Activated naive CD4-positive, alpha-beta T cell treated with anti-CD3 and anti-CD28 coated beads, Interleukin-2, amount 50 U/mL, for 24 hours (primary cell): ENCODE data around the gene ENOSF1.
"Not testable (repeated sequence)": the region's sequence is repeated elsewhere in the genome, so short reads cannot be mapped to it uniquely, and the experiment has no call there.

Source experiments
- H3K27ac Mint-ChIP-seq: one replicate; pipeline ENCODE4 v1.8.0; 2021; ENCODE audit warnings: mild to moderate bottlenecking, mixed read lengths
- H3K27me3 Mint-ChIP-seq: one replicate; pipeline ENCODE4 v1.8.0; 2021; ENCODE audit warnings: mixed read lengths
- H3K36me3 Mint-ChIP-seq: one replicate; pipeline ENCODE4 v1.8.0; 2021; ENCODE audit warnings: mixed read lengths
- H3K4me1 Mint-ChIP-seq: one replicate; pipeline ENCODE4 v1.8.0; 2021; ENCODE audit warnings: mixed read lengths
- H3K4me3 Mint-ChIP-seq: one replicate; pipeline ENCODE4 v1.8.0; 2021; ENCODE audit warnings: mild to moderate bottlenecking, mixed read lengths
- H3K9me3 Mint-ChIP-seq: one replicate; pipeline ENCODE4 v1.8.0; 2021; ENCODE audit warnings: mixed read lengths

The ENOSF1 gene

GRCh38 chr18:712401-713134, at the start of gene ENOSF1:
TSS of gene ENOSF1 (minus strand) at chr18:712630. CDS start at chr18:712587, 43 bp downstream.
- Mint-ChIP-seq H3K4me3 (peak within 1 kb of the TSS; percentile 90), H3K27me3 (no peaks in the 10 kb centered on the region), H3K9me3 (peaks cover 5% of the 10 kb centered on the region), H3K4me1 (peaks cover 50% of the 10 kb centered on the region), H3K36me3 (peaks cover 8% of the 10 kb centered on the region), H3K27ac (peak within 1 kb of the TSS; percentile 94)

GRCh38 chr18:759864-760263, 47.4 kb upstream of the ENOSF1 start:
- H3K4me3 Mint-ChIP-seq, H3K27me3 Mint-ChIP-seq, H3K27ac Mint-ChIP-seq, H3K9me3 Mint-ChIP-seq, H3K36me3 Mint-ChIP-seq: not testable (repeated sequence)
- peaks cover 28% of the 10 kb centered on the region for H3K4me1 Mint-ChIP-seq

GRCh38 chr18:755506-755905, 43.1 kb upstream of the ENOSF1 start:
- H3K9me3 Mint-ChIP-seq = no peaks in the 10 kb centered on the region
- no peak overlapping the region for H3K27ac Mint-ChIP-seq
- no peak overlapping the region for H3K4me3 Mint-ChIP-seq
- no peaks in the 10 kb centered on the region for H3K27me3 Mint-ChIP-seq
- H3K36me3 Mint-ChIP-seq = peaks cover 11% of the 10 kb centered on the region
- H3K4me1 Mint-ChIP-seq = peaks cover 8% of the 10 kb centered on the region

GRCh38 chr18:754656-755055, 42.2 kb upstream of the ENOSF1 start:
- Mint-ChIP-seq H3K4me1 (peaks cover 8% of the 10 kb centered on the region), H3K4me3 (no peak overlapping the region), H3K9me3 (no peaks in the 10 kb centered on the region), H3K36me3 (peaks cover 11% of the 10 kb centered on the region), H3K27ac (no peak overlapping the region), H3K27me3 (no peaks in the 10 kb centered on the region)

GRCh38 chr18:750456-750855, 38.0 kb upstream of the ENOSF1 start:
- Mint-ChIP-seq H3K27ac (no peak overlapping the region), H3K4me3 (no peak overlapping the region), H3K36me3 (peaks cover 13% of the 10 kb centered on the region), H3K9me3 (no peaks in the 10 kb centered on the region), H3K27me3 (no peaks in the 10 kb centered on the region), H3K4me1 (no peaks in the 10 kb centered on the region)

GRCh38 chr18:744832-745597, 32.6 kb upstream of the ENOSF1 start:
- Mint-ChIP-seq H3K9me3 (no peaks in the 10 kb centered on the region), H3K4me1 (peaks cover 5% of the 10 kb centered on the region), H3K4me3 (no peak overlapping the region), H3K27ac (no peak overlapping the region), H3K27me3 (no peaks in the 10 kb centered on the region), H3K36me3 (peaks cover 11% of the 10 kb centered on the region)

- Mint-ChIP-seq H3K4me3 (no peak overlapping the region), H3K4me1 (peaks cover 5% of the 10 kb centered on the region), H3K27me3 (no peaks in the 10 kb centered on the region), H3K9me3 (no peaks in the 10 kb centered on the region), H3K27ac (peak overlapping the region; percentile 23), H3K36me3 (peaks cover 12% of the 10 kb centered on the region)
These were observed 29.6 kb upstream of the ENOSF1 start for GRCh38 chr18:741931-742512.

- Mint-ChIP-seq H3K27ac (no peak overlapping the region), H3K27me3 (no peaks in the 10 kb centered on the region), H3K9me3 (no peaks in the 10 kb centered on the region), H3K4me1 (peaks cover 4% of the 10 kb centered on the region), H3K4me3 (no peak overlapping the region), H3K36me3 (peaks cover 16% of the 10 kb centered on the region)
These were observed 19.9 kb upstream of the ENOSF1 start for GRCh38 chr18:732371-732770.

- no peaks in the 10 kb centered on the region for H3K9me3 Mint-ChIP-seq
- no peaks in the 10 kb centered on the region for H3K27me3 Mint-ChIP-seq
- peaks cover 4% of the 10 kb centered on the region for H3K4me1 Mint-ChIP-seq
- H3K4me3 Mint-ChIP-seq = no peak overlapping the region
- peak overlapping the region; percentile 0 for H3K27ac Mint-ChIP-seq
- H3K36me3 Mint-ChIP-seq = peaks cover 15% of the 10 kb centered on the region
These were observed 18.8 kb upstream of the ENOSF1 start for GRCh38 chr18:731185-731584.

- H3K4me3 Mint-ChIP-seq = no peak overlapping the region
- peaks cover 14% of the 10 kb centered on the region for H3K36me3 Mint-ChIP-seq
- H3K27me3 Mint-ChIP-seq = no peaks in the 10 kb centered on the region
- peak overlapping the region; percentile 26 for H3K27ac Mint-ChIP-seq
- peaks cover 4% of the 10 kb centered on the region for H3K4me1 Mint-ChIP-seq
- H3K9me3 Mint-ChIP-seq = no peaks in the 10 kb centered on the region
These were observed 18.3 kb upstream of the ENOSF1 start for GRCh38 chr18:730692-731091.

- not testable (repeated sequence) for H3K27ac Mint-ChIP-seq
These were observed 17.7 kb upstream of the ENOSF1 start for GRCh38 chr18:730120-730519.

GRCh38 chr18:725646-726045, 13.2 kb upstream of the ENOSF1 start:
- H3K9me3 Mint-ChIP-seq = no peaks in the 10 kb centered on the region
- H3K27ac Mint-ChIP-seq = no peak overlapping the region
- H3K4me1 Mint-ChIP-seq = peaks cover under 1% of the 10 kb centered on the region
- H3K36me3 Mint-ChIP-seq = peaks cover 12% of the 10 kb centered on the region
- H3K4me3 Mint-ChIP-seq = no peak overlapping the region
- no peaks in the 10 kb centered on the region for H3K27me3 Mint-ChIP-seq

More at GRCh38 chr18:730120-730519, 17.7 kb upstream of the ENOSF1 start:
- H3K36me3 Mint-ChIP-seq = peaks cover 11% of the 10 kb centered on the region
- not testable (repeated sequence) for H3K4me1 Mint-ChIP-seq, H3K27me3 Mint-ChIP-seq, H3K4me3 Mint-ChIP-seq, H3K9me3 Mint-ChIP-seq

GRCh38 chr18:723541-724080, 11.2 kb upstream of the ENOSF1 start:
- H3K4me3 Mint-ChIP-seq = no peak overlapping the region
- no peaks in the 10 kb centered on the region for H3K9me3 Mint-ChIP-seq
- H3K27ac Mint-ChIP-seq = no peak overlapping the region
- no peaks in the 10 kb centered on the region for H3K27me3 Mint-ChIP-seq
- no peaks in the 10 kb centered on the region for H3K4me1 Mint-ChIP-seq
- H3K36me3 Mint-ChIP-seq = peaks cover 10% of the 10 kb centered on the region

- peaks cover 5% of the 10 kb centered on the region for H3K9me3 Mint-ChIP-seq
- H3K27me3 Mint-ChIP-seq = no peaks in the 10 kb centered on the region
- H3K36me3 Mint-ChIP-seq = peaks cover under 1% of the 10 kb centered on the region
- peaks cover 22% of the 10 kb centered on the region for H3K4me1 Mint-ChIP-seq
- H3K27ac Mint-ChIP-seq = peak overlapping the region; percentile 23
- no peak overlapping the region for H3K4me3 Mint-ChIP-seq
These were observed 4.6 kb upstream of the ENOSF1 start for GRCh38 chr18:717003-717402.

GRCh38 chr18:715626-716025, 3.2 kb upstream of the ENOSF1 start:
- H3K4me3 Mint-ChIP-seq = no peak overlapping the region
- peak overlapping the region; percentile 63 for H3K27ac Mint-ChIP-seq
- H3K27me3 Mint-ChIP-seq = no peaks in the 10 kb centered on the region
- H3K9me3 Mint-ChIP-seq = peaks cover 5% of the 10 kb centered on the region
- no peaks in the 10 kb centered on the region for H3K36me3 Mint-ChIP-seq
- peaks cover 31% of the 10 kb centered on the region for H3K4me1 Mint-ChIP-seq

GRCh38 chr18:713135-713490, 683 bp upstream of the ENOSF1 start:
- Mint-ChIP-seq H3K36me3 (peaks cover 8% of the 10 kb centered on the region), H3K4me3 (peak overlapping the region; percentile 39), H3K27ac (no peak overlapping the region), H3K4me1 (peaks cover 48% of the 10 kb centered on the region), H3K27me3 (no peaks in the 10 kb centered on the region), H3K9me3 (peaks cover 5% of the 10 kb centered on the region)
